CD4-positive, alpha-beta T cell (primary cell): Measurements from ENCODE around the gene STEAP3. TPM values are rescaled to one million over a fixed set of nuclear protein-coding genes. Genes with fewer than 3 reads are reported as not detected.

Experiments used
- ATAC-seq: fragments of 200-7000 bp; cut with Tn5 transposase; one replicate; pipeline ENCODE4 v1.10.0; 2022; ENCODE audit warnings: mild to moderate bottlenecking; ENCODE audit not compliant: poor library complexity
- CTCF ChIA-PET: fragments of 350-600 bp; sonication (Branson Sonifier 250); formaldehyde crosslinking; loops from one replicate; lab custom pipeline; 2021; ENCODE audit warnings: antibody characterized with exemption, inconsistent platforms; lab: Charles Lee
- POLR2A ChIA-PET: fragments of 350-600 bp; sonication (Branson Sonifier 250); formaldehyde crosslinking; loops from one replicate; lab custom pipeline; 2021; ENCODE audit warnings: antibody characterized with exemption, inconsistent platforms; lab: Charles Lee
- DNase-seq, 14 experiments: peaks; one replicate each; pipeline ENCODE4 v3.0.0-alpha.2; 2013 to 2020; ENCODE audit warnings: mixed read lengths in 2 of 14
- H3K27ac ChIP-seq, 2 donors: one replicate each; pipeline versions ENCODE4 v1.5.1 to v1.7.0; 2013; ENCODE audit warnings: low read length in 2 of 2, low read depth in 1 of 2, mild to moderate bottlenecking in 1 of 2
- H3K27me3 ChIP-seq, 2 experiments: 1 replicate in 1 of 2; 2 replicates in 1 of 2; pipeline versions ENCODE4 v1.6.1 to v1.7.0; 2013; ENCODE audit warnings: low read length in 2 of 2, control low read depth in 1 of 2, mild to moderate bottlenecking in 1 of 2, moderate library complexity in 1 of 2; ENCODE audit not compliant: insufficient read depth in 2 of 2, control insufficient read depth in 1 of 2
- H3K36me3 ChIP-seq: one replicate; pipeline ENCODE4 v1.6.1; 2013; ENCODE audit warnings: low read length, control low read depth; ENCODE audit not compliant: insufficient read depth
- H3K4me1 ChIP-seq: one replicate; pipeline ENCODE4 v1.6.1; 2013; ENCODE audit warnings: low read length, control low read depth; ENCODE audit not compliant: insufficient read depth
- H3K4me3 ChIP-seq: one replicate; pipeline ENCODE4 v1.5.1; 2013; ENCODE audit warnings: mild to moderate bottlenecking, low read length, moderate library complexity
- H3K9me3 ChIP-seq, 2 experiments: 1 replicate in 1 of 2; 2 replicates in 1 of 2; pipeline versions ENCODE4 v1.6.1 to v1.7.0; 2013; ENCODE audit warnings: low read length in 2 of 2, mild to moderate bottlenecking in 2 of 2, control low read depth in 1 of 2, moderate library complexity in 1 of 2; ENCODE audit not compliant: control insufficient read depth in 1 of 2, insufficient read depth in 1 of 2
- H3K27ac Mint-ChIP-seq: one replicate; pipeline ENCODE4 v1.8.0; 2020; ENCODE audit warnings: mixed read lengths
- H3K27me3 Mint-ChIP-seq: one replicate; pipeline ENCODE4 v1.8.0; 2021; ENCODE audit warnings: mixed read lengths
- H3K36me3 Mint-ChIP-seq: one replicate; pipeline ENCODE4 v1.8.0; 2021; ENCODE audit warnings: low read depth, mixed read lengths
- H3K4me1 Mint-ChIP-seq: one replicate; pipeline ENCODE4 v1.8.0; 2021; ENCODE audit warnings: low read depth, mixed read lengths
- H3K4me3 Mint-ChIP-seq: one replicate; pipeline ENCODE4 v1.8.0; 2020; ENCODE audit warnings: mild to moderate bottlenecking, mixed read lengths
- H3K9me3 Mint-ChIP-seq: one replicate; pipeline ENCODE4 v1.8.0; 2020; ENCODE audit warnings: mixed read lengths
- intact Hi-C, 2 experiments: fragments of 100-400 bp; cut with DNase I in 1 of 2; cut with micrococcal nuclease in 1 of 2; formaldehyde crosslinking; loops; one replicate each; pipeline versions ENCODE4 v1.15.1 to v1.9.0; 2023 to 2025; cut with DNase I, micrococcal nuclease
- total RNA-seq, 174 experiments: library from RNA in 2 of 174; stranded (reverse) in 2 of 174; gene quantifications; one replicate each; pipeline ENCODE4 v1.2.3 and lab custom pipeline; 2021 to 2026
- TF ChIP-seq, protein P1 (sequence below): fragments of 200-600 bp; IDR thresholded peaks from one replicate; pipeline ENCODE4 v1.8.0; 2022; ENCODE audit warnings: antibody characterized with exemption, mild to moderate bottlenecking

STEAP3 gene
- total RNA-seq, 2 experiments from 2014 or later = not detected

DNA sequence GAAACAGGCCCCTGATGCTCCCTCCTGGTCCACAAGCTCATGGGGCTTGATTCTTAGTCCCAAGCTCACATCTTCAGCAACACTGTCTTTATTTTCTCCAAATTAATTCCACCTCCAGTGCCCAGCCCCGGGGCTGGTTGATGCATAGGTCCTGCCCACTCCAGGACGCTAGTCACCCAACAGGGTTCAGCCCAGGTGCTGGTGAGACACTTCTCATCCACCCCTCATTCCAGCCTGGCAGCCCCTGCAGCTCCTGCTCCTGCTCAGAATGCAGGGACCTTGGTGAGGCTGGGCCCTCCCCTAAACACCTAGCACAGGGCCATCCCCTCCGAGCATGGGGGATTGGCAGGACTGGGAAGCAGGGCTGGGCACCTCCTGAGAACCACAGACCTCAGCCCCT lies 25.7 kb downstream of the STEAP3 start:
- POLR2A ChIA-PET = no interaction called here
- intact Hi-C loops = no loop called here

DNA sequence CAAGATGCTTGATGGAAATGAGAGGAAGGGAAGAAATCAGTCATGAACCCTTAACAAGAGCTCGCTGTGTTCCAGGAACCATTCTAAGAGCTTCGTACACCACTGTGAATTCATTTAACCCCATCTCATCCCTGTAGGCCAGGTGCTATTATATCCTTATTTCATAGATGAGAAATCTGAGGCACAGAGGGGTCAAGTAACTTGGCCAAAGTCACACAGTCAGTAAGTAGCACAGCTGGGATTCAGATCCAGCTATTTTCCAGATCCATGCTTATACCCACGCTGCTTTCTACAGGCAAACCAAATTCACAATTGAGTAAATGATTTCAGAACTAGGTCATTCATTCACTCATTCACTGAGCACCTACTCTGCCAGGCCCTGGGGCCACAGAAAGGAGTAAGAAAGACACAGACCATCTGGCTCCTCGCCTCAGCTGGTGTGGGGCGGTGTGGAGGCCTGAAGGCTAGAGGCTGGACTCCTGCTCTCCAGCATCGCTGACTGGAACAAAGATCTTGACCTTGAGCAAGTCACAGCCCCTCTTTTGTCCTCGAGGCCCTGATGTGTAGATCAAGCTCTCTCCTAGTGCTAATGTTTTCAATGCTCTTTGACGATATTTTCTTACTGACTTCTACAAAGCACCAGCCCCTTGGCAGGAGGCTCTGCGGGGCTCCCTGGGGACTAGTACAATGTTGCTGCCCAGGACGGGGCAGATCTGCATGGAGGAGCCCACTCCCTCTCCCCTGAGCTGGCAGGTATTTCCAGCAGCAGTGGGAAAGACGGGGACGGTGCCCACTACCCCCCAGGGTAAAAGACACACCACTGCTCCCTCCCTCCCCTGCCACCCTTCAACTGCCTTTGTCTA lies 26.5 kb downstream of the STEAP3 start:
- ATAC-seq (no peak), DNase-seq (no peak)
- POLR2A ChIA-PET = no interaction called here
- H3K4me1 ChIP-seq = no peaks in the 10 kb centered on the region
- H3K9me3 Mint-ChIP-seq = no peaks in the 10 kb centered on the region
- intact Hi-C loops = no loop called here
- no peak overlapping the region for H3K27ac ChIP-seq
- no peaks in the 10 kb centered on the region for H3K36me3 ChIP-seq
- H3K4me3 Mint-ChIP-seq = no peak overlapping the region
- H3K36me3 Mint-ChIP-seq = no peaks in the 10 kb centered on the region
- CTCF ChIA-PET = no interaction called here
- H3K9me3 ChIP-seq = peaks cover 0 to 15% of the 10 kb centered on the region in 2 experiments
- H3K4me1 Mint-ChIP-seq = no peaks in the 10 kb centered on the region
- H3K4me3 ChIP-seq = no peak overlapping the region
- no peaks in the 10 kb centered on the region for H3K27me3 Mint-ChIP-seq
- H3K27me3 ChIP-seq = peaks cover 0 to 3% of the 10 kb centered on the region in 2 experiments
- no peak overlapping the region for H3K27ac Mint-ChIP-seq
- TF ChIP-seq, protein P1, sequence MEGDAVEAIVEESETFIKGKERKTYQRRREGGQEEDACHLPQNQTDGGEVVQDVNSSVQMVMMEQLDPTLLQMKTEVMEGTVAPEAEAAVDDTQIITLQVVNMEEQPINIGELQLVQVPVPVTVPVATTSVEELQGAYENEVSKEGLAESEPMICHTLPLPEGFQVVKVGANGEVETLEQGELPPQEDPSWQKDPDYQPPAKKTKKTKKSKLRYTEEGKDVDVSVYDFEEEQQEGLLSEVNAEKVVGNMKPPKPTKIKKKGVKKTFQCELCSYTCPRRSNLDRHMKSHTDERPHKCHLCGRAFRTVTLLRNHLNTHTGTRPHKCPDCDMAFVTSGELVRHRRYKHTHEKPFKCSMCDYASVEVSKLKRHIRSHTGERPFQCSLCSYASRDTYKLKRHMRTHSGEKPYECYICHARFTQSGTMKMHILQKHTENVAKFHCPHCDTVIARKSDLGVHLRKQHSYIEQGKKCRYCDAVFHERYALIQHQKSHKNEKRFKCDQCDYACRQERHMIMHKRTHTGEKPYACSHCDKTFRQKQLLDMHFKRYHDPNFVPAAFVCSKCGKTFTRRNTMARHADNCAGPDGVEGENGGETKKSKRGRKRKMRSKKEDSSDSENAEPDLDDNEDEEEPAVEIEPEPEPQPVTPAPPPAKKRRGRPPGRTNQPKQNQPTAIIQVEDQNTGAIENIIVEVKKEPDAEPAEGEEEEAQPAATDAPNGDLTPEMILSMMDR = no peak

More for the DNA sequence above, 25.7 kb downstream of the STEAP3 start:
- peaks cover 0 to 15% of the 10 kb centered on the region in 2 experiments for H3K9me3 ChIP-seq
- no peaks in the 10 kb centered on the region for H3K36me3 ChIP-seq
- peaks cover 0 to 3% of the 10 kb centered on the region in 2 experiments for H3K27me3 ChIP-seq
- H3K27me3 Mint-ChIP-seq = no peaks in the 10 kb centered on the region
- DNase-seq = no peak
- no peak overlapping the region for H3K27ac Mint-ChIP-seq
- H3K4me1 ChIP-seq = no peaks in the 10 kb centered on the region
- H3K4me3 ChIP-seq = no peak overlapping the region
- no peaks in the 10 kb centered on the region for H3K36me3 Mint-ChIP-seq
- no peaks in the 10 kb centered on the region for H3K4me1 Mint-ChIP-seq
- TF ChIP-seq, protein P1 = no peak
- H3K4me3 Mint-ChIP-seq = no peak overlapping the region
- H3K27ac ChIP-seq = no peak overlapping the region
- no peaks in the 10 kb centered on the region for H3K9me3 Mint-ChIP-seq
- no peak for ATAC-seq
- CTCF ChIA-PET = no interaction called here

DNA sequence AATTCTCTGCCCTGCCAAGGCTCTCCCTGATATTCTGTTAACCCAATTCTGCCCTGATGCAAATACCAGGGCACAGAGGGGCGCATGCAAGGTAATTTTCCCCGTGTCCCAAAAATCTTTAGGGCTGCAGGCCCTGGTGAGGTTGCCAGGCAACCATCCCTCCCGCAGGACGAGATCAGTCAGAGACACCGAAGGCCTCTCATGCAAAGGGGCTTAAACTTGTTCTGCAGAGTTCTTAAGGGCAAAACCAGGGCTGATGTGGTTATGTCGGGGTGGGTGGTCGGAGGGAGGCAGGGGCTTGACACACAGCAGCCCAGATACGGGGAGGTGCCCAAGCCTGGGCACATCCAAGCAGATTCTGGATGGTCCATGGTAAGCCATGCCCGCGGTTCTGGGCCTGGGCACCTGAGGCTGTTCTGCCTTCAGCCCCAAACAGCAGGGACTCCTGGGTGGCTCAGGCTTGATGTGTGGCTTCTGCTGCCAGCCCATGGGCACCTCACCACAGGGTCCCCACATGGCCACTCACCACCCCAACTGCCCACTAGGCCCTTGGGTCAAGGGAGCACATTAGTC lies 27.2 kb downstream of the STEAP3 start:
- H3K4me1 Mint-ChIP-seq = no peaks in the 10 kb centered on the region
- Histone ChIP-seq H3K9me3 (peaks cover 0 to 10% of the 10 kb centered on the region in 2 experiments), H3K4me3 (no peak overlapping the region), H3K27ac (no peak overlapping the region), H3K36me3 (no peaks in the 10 kb centered on the region), H3K27me3 (peaks cover 0 to 3% of the 10 kb centered on the region in 2 experiments), H3K4me1 (no peaks in the 10 kb centered on the region)
- H3K36me3 Mint-ChIP-seq = no peaks in the 10 kb centered on the region
- no peak overlapping the region for H3K27ac Mint-ChIP-seq
- no peak overlapping the region for H3K4me3 Mint-ChIP-seq
- no peaks in the 10 kb centered on the region for H3K27me3 Mint-ChIP-seq
- ChIA-PET CTCF (no interaction called here), POLR2A (no interaction called here)
- ATAC-seq = no peak
- no peak for DNase-seq
- TF ChIP-seq, protein P1 = no peak
- intact Hi-C loops = no loop called here
- H3K9me3 Mint-ChIP-seq = no peaks in the 10 kb centered on the region
